NB4 (cell line): ENCODE data around the gene PTGES2.

Source experiments
- DNase-seq: peaks from one replicate; pipeline ENCODE4 v3.0.0; 2010; ENCODE audit warnings: low read depth
- H3K4me3 ChIP-seq: one replicate; pipeline ENCODE4 v1.5.1; 2011; ENCODE audit warnings: mild to moderate bottlenecking, low read depth, low read length, moderate library complexity
- CTCF ChIP-seq: IDR thresholded peaks from one replicate; pipeline ENCODE4 v1.5.1; 2012; ENCODE audit warnings: low read depth, low read length
- MAX ChIP-seq: IDR thresholded peaks from 2 replicates; pipeline ENCODE4 v1.6.1; 2011; ENCODE audit warnings: low read depth, low read length
- MYC ChIP-seq: IDR thresholded peaks from 2 replicates; pipeline ENCODE4 v1.6.1; 2011; ENCODE audit warnings: low read depth, low read length
- POLR2A ChIP-seq: IDR thresholded peaks from 2 replicates; pipeline ENCODE4 v1.6.1; 2011; ENCODE audit warnings: mild to moderate bottlenecking; ENCODE audit not compliant: insufficient read length; ENCODE audit errors: extremely low read depth

The PTGES2 gene

GRCh38 chr9:128124451-128124850, 3.1 kb downstream of the PTGES2 start:
- no peak overlapping the region for H3K4me3 ChIP-seq
- no peak for DNase-seq
- TF ChIP-seq MAX (no peak), POLR2A (no peak), CTCF (no peak), MYC (no peak)

GRCh38 chr9:128123451-128124080, 4.0 kb downstream of the PTGES2 start:
- TF ChIP-seq POLR2A: no peak
- TF ChIP-seq MAX: no peak
- no peak for TF ChIP-seq CTCF
- TF ChIP-seq MYC: no peak
- H3K4me3 ChIP-seq: no peak overlapping the region
- no peak for DNase-seq

GRCh38 chr9:128122809-128123175, 4.7 kb downstream of the PTGES2 start:
- TF ChIP-seq POLR2A (no peak), MYC (no peak), CTCF (no peak), MAX (no peak)
- no peak for DNase-seq
- no peak overlapping the region for H3K4me3 ChIP-seq

DNA sequence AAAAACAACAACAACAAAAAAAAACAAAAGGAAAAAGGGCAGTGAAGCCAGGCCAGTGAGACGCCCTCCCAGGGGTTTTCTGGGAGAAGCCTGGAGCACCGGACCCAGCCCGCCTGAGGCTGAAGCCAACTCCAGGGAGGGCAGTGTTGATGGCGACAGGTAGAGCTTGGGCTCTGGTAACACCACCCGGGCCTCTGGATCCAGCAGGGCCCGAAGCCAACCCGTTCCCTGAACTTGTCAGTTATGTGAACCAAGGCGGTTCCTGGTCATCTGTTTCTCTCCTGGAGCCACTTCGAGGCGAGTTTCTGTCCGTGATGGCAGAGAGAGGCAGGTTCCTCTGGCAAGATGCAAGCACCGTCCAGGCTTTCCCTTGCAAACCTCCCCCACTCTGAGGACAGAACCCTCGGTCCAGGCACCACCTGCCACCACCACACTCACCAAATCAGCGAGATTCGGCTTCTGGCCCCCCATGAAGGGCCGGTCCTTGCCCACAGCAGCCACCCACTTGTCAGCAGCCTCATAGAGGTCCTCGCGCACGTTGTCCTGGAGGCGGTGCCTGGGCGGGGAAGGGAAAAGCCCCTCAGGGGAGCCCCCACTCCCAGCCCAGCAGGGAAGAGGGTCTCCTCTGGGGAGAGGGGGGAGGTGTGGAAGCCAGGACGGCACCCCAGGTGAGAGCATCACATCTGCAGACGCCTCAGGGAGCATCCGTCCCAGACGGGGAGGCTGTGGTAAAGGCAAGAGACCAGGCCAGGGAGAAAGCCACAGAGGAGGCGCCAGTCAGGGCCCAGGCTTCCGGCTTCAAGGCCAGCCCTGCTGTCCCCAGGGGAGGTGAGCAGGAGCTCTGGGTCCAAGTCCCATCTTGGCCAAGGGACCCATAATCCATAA, 5.4 kb downstream of the PTGES2 start:
- no peak overlapping the region for H3K4me3 ChIP-seq
- TF ChIP-seq MYC: no peak
- TF ChIP-seq CTCF: no peak
- TF ChIP-seq POLR2A: no peak
- TF ChIP-seq MAX: no peak
- no peak for DNase-seq

- no peak for TF ChIP-seq CTCF
- no peak for TF ChIP-seq MAX
- no peak for TF ChIP-seq POLR2A
- no peak for TF ChIP-seq MYC
- DNase-seq: no peak
- H3K4me3 ChIP-seq: no peak overlapping the region
Observed at GRCh38 chr9:128121466-128121810, 6.1 kb downstream of the PTGES2 start.
